Spinal cord (tissue), 10 donors: ENCODE measurements around the gene SMIM41. TPM values are rescaled to one million over a fixed set of nuclear protein-coding genes. Genes with fewer than 3 reads are reported as not detected.

ENCODE experiments used
- DNase-seq, 6 donors: peaks; one replicate each; pipeline versions ENCODE4 v3.0.0 to v3.0.0-alpha.2; 2013 to 2015; ENCODE audit warnings: low spot score in 6 of 6, low read depth in 4 of 6
- H3K27ac ChIP-seq: one replicate; pipeline ENCODE4 v1.5.1; 2013; ENCODE audit warnings: low read depth, low read length, control low read depth
- H3K27me3 ChIP-seq: one replicate; pipeline ENCODE4 v1.6.1; 2013; ENCODE audit warnings: low read length; ENCODE audit not compliant: control insufficient read depth, insufficient read depth
- H3K36me3 ChIP-seq: one replicate; pipeline ENCODE4 v1.6.1; 2013; ENCODE audit warnings: low read length; ENCODE audit not compliant: control insufficient read depth, insufficient read depth
- H3K4me1 ChIP-seq: one replicate; pipeline ENCODE4 v1.6.1; 2013; ENCODE audit warnings: low read length; ENCODE audit not compliant: control insufficient read depth, insufficient read depth
- H3K4me3 ChIP-seq: one replicate; pipeline ENCODE4 v1.5.1; 2013; ENCODE audit warnings: low read depth, low read length, control low read depth
- H3K9me3 ChIP-seq: one replicate; pipeline ENCODE4 v1.6.1; 2013; ENCODE audit warnings: low read length; ENCODE audit not compliant: control insufficient read depth, insufficient read depth
- WGBS: methylation state at CpG from one replicate; pipeline ENCODE4 v1.1.5; 2013; ENCODE audit warnings: missing lambda C conversion rate; ENCODE audit not compliant: insufficient coverage; 5-methylcytosine and 5-hydroxymethylcytosine counted together
- polyA plus RNA-seq, 2 donors: library from polyadenylated mRNA; unstranded; fragments of 120-200 nt; gene quantifications; one replicate each; pipeline ENCODE4 v1.2.1, GENCODE V29; 2013; ENCODE audit not compliant: insufficient read length in 2 of 2
- total RNA-seq, 2 donors: library from RNA; depleted of rRNA in 1 of 2; stranded (reverse); fragments of 120-200 nt in 1 of 2; fragments of >200 nt in 1 of 2; gene quantifications; one replicate each; pipeline versions ENCODE4 v1.2.3 to v1.2.4, GENCODE V29; 2013 to 2014
- donor health status: healthy.

The SMIM41 gene
- total and polyA plus RNA-seq, 4 donors: 0.23 to 0.79 (median 0.46) TPM

GRCh38 chr12:52038447-52038846 is 41.1 kb upstream of the SMIM41 start:
- no peaks in the 10 kb centered on the region for H3K27me3 ChIP-seq
- H3K9me3 ChIP-seq: no peaks in the 10 kb centered on the region
- peaks cover 57% of the 10 kb centered on the region for H3K4me1 ChIP-seq
- WGBS: 80% methylated on average over 6 of the region's 6 CpGs
- H3K27ac ChIP-seq: no peak overlapping the region
- no peak for DNase-seq
- H3K4me3 ChIP-seq: no peak overlapping the region
- peaks cover 23% of the 10 kb centered on the region for H3K36me3 ChIP-seq

GRCh38 chr12:52041035-52041434 is 38.5 kb upstream of the SMIM41 start:
- WGBS: no CpG with 5 or more reads among the region's 3 CpGs
- H3K27me3 ChIP-seq: no peaks in the 10 kb centered on the region
- peaks cover 45% of the 10 kb centered on the region for H3K36me3 ChIP-seq
- H3K4me1 ChIP-seq: peaks cover 65% of the 10 kb centered on the region
- no peak overlapping the region for H3K27ac ChIP-seq
- no peaks in the 10 kb centered on the region for H3K9me3 ChIP-seq
- no peak for DNase-seq
- no peak overlapping the region for H3K4me3 ChIP-seq

GRCh38 chr12:52041695-52042123 is 37.8 kb upstream of the SMIM41 start:
- H3K27ac ChIP-seq: peak overlapping the region; percentile 52

GRCh38 chr12:52042706-52043385 is 36.7 kb upstream of the SMIM41 start:
- Histone ChIP-seq H3K36me3 (peaks cover 55% of the 10 kb centered on the region), H3K27ac (no peak overlapping the region), H3K4me1 (peaks cover 52% of the 10 kb centered on the region), H3K4me3 (no peak overlapping the region), H3K9me3 (no peaks in the 10 kb centered on the region), H3K27me3 (no peaks in the 10 kb centered on the region)
- 71% methylated on average over 4 of the region's 8 CpGs for WGBS
- DNase-seq: no peak

More at GRCh38 chr12:52041695-52042123, 37.8 kb upstream of the SMIM41 start:
- Histone ChIP-seq H3K9me3 (no peaks in the 10 kb centered on the region), H3K27me3 (no peaks in the 10 kb centered on the region), H3K4me1 (peaks cover 60% of the 10 kb centered on the region), H3K4me3 (no peak overlapping the region), H3K36me3 (peaks cover 48% of the 10 kb centered on the region)
- peak in 1 of 6 donors; percentile 70 for DNase-seq
- WGBS: 52% methylated on average over 5 of the region's 6 CpGs

GRCh38 chr12:52043386-52044212 is 35.9 kb upstream of the SMIM41 start:
- Histone ChIP-seq H3K36me3 (peaks cover 55% of the 10 kb centered on the region), H3K27ac (peak overlapping the region; percentile 15), H3K27me3 (no peaks in the 10 kb centered on the region), H3K9me3 (no peaks in the 10 kb centered on the region), H3K4me1 (peaks cover 45% of the 10 kb centered on the region), H3K4me3 (no peak overlapping the region)
- 73% methylated on average over 16 of the region's 21 CpGs for WGBS
- DNase-seq: no peak

- Histone ChIP-seq H3K27ac (peak overlapping the region; percentile 15), H3K9me3 (no peaks in the 10 kb centered on the region), H3K27me3 (no peaks in the 10 kb centered on the region), H3K4me3 (no peak overlapping the region), H3K4me1 (peaks cover 38% of the 10 kb centered on the region), H3K36me3 (peaks cover 55% of the 10 kb centered on the region)
- no peak for DNase-seq
- 74% methylated on average over 12 of the region's 18 CpGs for WGBS
These were observed 35.1 kb upstream of the SMIM41 start for GRCh38 chr12:52044292-52044983.

DNA sequence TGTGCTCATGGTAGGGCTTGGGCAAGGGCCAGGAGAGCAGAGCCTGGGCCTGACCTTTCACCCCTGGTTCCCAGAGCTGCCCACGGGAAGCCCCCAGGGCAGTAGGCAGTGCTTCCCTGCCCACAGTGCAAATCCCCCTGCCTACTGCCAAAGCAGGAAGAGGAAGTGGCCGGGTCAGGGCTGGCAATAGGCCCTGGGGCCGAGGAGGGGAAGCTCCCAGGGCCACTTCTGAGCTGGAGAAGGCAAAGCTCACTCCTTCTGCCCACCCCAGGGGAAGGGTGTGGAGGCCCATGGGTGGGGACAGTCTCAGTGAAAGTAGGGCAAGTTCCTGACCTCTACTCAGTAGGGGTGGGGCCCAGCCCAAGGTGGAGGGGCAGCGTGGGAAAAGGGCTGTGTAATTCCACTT is 33.7 kb upstream of the SMIM41 start:
- 50% methylated on average over 1 of the region's 4 CpGs for WGBS
- H3K4me1 ChIP-seq: peaks cover 48% of the 10 kb centered on the region
- no peaks in the 10 kb centered on the region for H3K9me3 ChIP-seq
- H3K27ac ChIP-seq: no peak overlapping the region
- no peaks in the 10 kb centered on the region for H3K27me3 ChIP-seq
- peaks cover 55% of the 10 kb centered on the region for H3K36me3 ChIP-seq
- H3K4me3 ChIP-seq: no peak overlapping the region
- DNase-seq: no peak

- Histone ChIP-seq H3K36me3 (peaks cover 48% of the 10 kb centered on the region), H3K4me3 (no peak overlapping the region), H3K27ac (no peak overlapping the region), H3K4me1 (peaks cover 50% of the 10 kb centered on the region), H3K27me3 (no peaks in the 10 kb centered on the region), H3K9me3 (no peaks in the 10 kb centered on the region)
- whole genome bisulfite sequencing: 88% methylated on average over 3 of the region's 7 CpGs
- no peak for DNase-seq
These were observed 32.6 kb upstream of the SMIM41 start for GRCh38 chr12:52046859-52047258.

DNA sequence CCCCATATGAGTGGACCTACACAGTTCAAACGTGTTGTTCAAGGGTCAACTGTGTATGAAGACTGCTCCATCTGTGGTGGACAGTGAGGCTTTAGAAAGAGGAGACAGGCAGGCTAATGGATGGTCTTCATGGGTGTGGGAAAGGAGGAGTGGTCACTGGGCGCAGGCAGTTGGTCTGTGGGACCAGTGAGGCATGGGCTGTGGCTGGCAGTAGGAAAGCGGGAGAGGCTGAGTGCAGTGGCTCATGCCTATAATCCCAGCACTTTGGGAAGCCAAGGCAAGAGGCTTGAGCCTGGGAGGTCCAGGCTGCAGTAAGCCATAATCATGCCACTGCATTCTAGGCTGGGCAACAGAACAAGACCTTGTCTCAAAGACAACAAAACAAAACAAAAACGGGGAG is 30.2 kb upstream of the SMIM41 start:
- H3K36me3 ChIP-seq: peaks cover 33% of the 10 kb centered on the region
- peaks cover 49% of the 10 kb centered on the region for H3K4me1 ChIP-seq
- H3K9me3 ChIP-seq: no peaks in the 10 kb centered on the region
- DNase-seq: no peak
- no peaks in the 10 kb centered on the region for H3K27me3 ChIP-seq
- 96% methylated on average over 3 of the region's 4 CpGs for WGBS
- H3K4me3 ChIP-seq: no peak overlapping the region
- no peak overlapping the region for H3K27ac ChIP-seq
